Nephron (organoid): ENCODE data around the gene CSNK1D.

ENCODE experiments used
- H3K27ac Mint-ChIP-seq, 3 experiments: 2 replicates each; pipeline ENCODE4 v1.8.0; 2020; ENCODE audit warnings: mixed read lengths in 3 of 3, mild to moderate bottlenecking in 2 of 3, moderate library complexity in 1 of 3
- H3K27me3 Mint-ChIP-seq: 2 replicates; pipeline ENCODE4 v1.8.0; 2021; ENCODE audit warnings: low read depth, mild to moderate bottlenecking, moderate library complexity, mixed read lengths
- H3K36me3 Mint-ChIP-seq: 2 replicates; pipeline ENCODE4 v1.8.0; 2020; ENCODE audit warnings: low read depth, mixed read lengths
- H3K4me1 Mint-ChIP-seq: 2 replicates; pipeline ENCODE4 v1.8.0; 2020; ENCODE audit warnings: mixed read lengths
- H3K4me3 Mint-ChIP-seq, 3 experiments: 2 replicates each; pipeline ENCODE4 v1.8.0; 2020; ENCODE audit warnings: mild to moderate bottlenecking in 3 of 3, mixed read lengths in 3 of 3, moderate library complexity in 2 of 3
- H3K9me3 Mint-ChIP-seq: 2 replicates; pipeline ENCODE4 v1.8.0; 2020; ENCODE audit warnings: mixed read lengths
- CTCF ChIP-seq, 3 experiments: fragments of 200-600 bp; sonication (generic); IDR thresholded peaks; one replicate each; pipeline ENCODE4 v1.5.0; 2021; ENCODE audit warnings: antibody characterized with exemption in 3 of 3; ENCODE audit not compliant: unreplicated experiment in 3 of 3

CSNK1D gene

GRCh38 chr17:82216301-82217119 lies 57.0 kb downstream of the CSNK1D start:
- Mint-ChIP-seq H3K4me3 (peak overlapping the region in 1 of 3 experiments; percentile 15), H3K27me3 (peaks cover 4% of the 10 kb centered on the region), H3K9me3 (peaks cover 3% of the 10 kb centered on the region), H3K36me3 (no peaks in the 10 kb centered on the region), H3K27ac (no peak overlapping the region), H3K4me1 (no peaks in the 10 kb centered on the region)
- TF ChIP-seq CTCF (IDR thresholded peaks at IDR 0.05; ENCODE audit: unreplicated experiment in 3 of 3) = no peak

GRCh38 chr17:82215972-82216300 lies 57.6 kb downstream of the CSNK1D start:
- H3K4me1 Mint-ChIP-seq = no peaks in the 10 kb centered on the region
- no peaks in the 10 kb centered on the region for H3K36me3 Mint-ChIP-seq
- no peak overlapping the region for H3K27ac Mint-ChIP-seq
- H3K4me3 Mint-ChIP-seq = peak overlapping the region; percentile 15 to 50 (median 35)
- no peaks in the 10 kb centered on the region for H3K27me3 Mint-ChIP-seq
- H3K9me3 Mint-ChIP-seq = no peaks in the 10 kb centered on the region
- TF ChIP-seq CTCF (IDR thresholded peaks at IDR 0.05; ENCODE audit: unreplicated experiment in 3 of 3) = no peak

- Mint-ChIP-seq H3K9me3 (no peaks in the 10 kb centered on the region), H3K4me3 (peak overlapping the region in 1 of 3 experiments; percentile 73), H3K27me3 (no peaks in the 10 kb centered on the region), H3K36me3 (no peaks in the 10 kb centered on the region), H3K27ac (peak overlapping the region in 2 of 3 experiments; percentile 55 to 70), H3K4me1 (no peaks in the 10 kb centered on the region)
- TF ChIP-seq CTCF (IDR thresholded peaks at IDR 0.05; ENCODE audit: unreplicated experiment in 3 of 3) = no peak
Observed at GRCh38 chr17:82215095-82215971, 58.2 kb downstream of the CSNK1D start.

- peak overlapping the region; percentile 73 to 78 (median 75) for H3K4me3 Mint-ChIP-seq
- TF ChIP-seq CTCF (IDR thresholded peaks at IDR 0.05; ENCODE audit: unreplicated experiment in 3 of 3) = no peak
- peaks cover 6% of the 10 kb centered on the region for H3K4me1 Mint-ChIP-seq
- no peaks in the 10 kb centered on the region for H3K36me3 Mint-ChIP-seq
- no peaks in the 10 kb centered on the region for H3K9me3 Mint-ChIP-seq
- H3K27ac Mint-ChIP-seq = no peak overlapping the region
- H3K27me3 Mint-ChIP-seq = no peaks in the 10 kb centered on the region
Observed at GRCh38 chr17:82214012-82214628, 59.4 kb downstream of the CSNK1D start.

GRCh38 chr17:82213251-82214011 lies 60.1 kb downstream of the CSNK1D start:
- peak overlapping the region; percentile 61 to 84 (median 72) for H3K27ac Mint-ChIP-seq
- peak overlapping the region; percentile 85 to 90 (median 88) for H3K4me3 Mint-ChIP-seq
- H3K27me3 Mint-ChIP-seq = no peaks in the 10 kb centered on the region
- no peak for TF ChIP-seq CTCF (IDR thresholded peaks at IDR 0.05; ENCODE audit: unreplicated experiment in 3 of 3)
- no peaks in the 10 kb centered on the region for H3K36me3 Mint-ChIP-seq
- H3K4me1 Mint-ChIP-seq = peaks cover 6% of the 10 kb centered on the region
- no peaks in the 10 kb centered on the region for H3K9me3 Mint-ChIP-seq
